Measurements from ENCODE around the gene RPL35A.

DNA sequence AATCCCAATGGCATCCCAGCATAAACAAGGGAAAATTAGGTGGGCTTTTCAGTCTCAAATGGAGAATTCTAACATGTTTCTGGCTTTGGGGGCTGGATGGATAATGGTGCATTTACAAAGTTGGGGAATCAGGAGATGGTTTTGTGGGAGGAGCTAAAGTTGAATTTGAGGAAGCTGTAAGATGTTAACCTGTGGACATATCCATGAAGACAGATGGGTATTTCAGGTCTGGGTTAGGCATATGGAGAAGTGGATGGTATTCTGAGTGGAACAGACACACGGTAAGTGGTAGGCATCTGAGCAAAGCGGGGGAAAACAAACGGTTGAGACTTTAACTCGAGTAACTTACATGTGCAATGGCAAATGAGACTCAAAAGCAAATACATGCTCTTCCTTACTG, 8.4 kb downstream of the RPL35A start:
- TF ChIP-seq, protein P1, sequence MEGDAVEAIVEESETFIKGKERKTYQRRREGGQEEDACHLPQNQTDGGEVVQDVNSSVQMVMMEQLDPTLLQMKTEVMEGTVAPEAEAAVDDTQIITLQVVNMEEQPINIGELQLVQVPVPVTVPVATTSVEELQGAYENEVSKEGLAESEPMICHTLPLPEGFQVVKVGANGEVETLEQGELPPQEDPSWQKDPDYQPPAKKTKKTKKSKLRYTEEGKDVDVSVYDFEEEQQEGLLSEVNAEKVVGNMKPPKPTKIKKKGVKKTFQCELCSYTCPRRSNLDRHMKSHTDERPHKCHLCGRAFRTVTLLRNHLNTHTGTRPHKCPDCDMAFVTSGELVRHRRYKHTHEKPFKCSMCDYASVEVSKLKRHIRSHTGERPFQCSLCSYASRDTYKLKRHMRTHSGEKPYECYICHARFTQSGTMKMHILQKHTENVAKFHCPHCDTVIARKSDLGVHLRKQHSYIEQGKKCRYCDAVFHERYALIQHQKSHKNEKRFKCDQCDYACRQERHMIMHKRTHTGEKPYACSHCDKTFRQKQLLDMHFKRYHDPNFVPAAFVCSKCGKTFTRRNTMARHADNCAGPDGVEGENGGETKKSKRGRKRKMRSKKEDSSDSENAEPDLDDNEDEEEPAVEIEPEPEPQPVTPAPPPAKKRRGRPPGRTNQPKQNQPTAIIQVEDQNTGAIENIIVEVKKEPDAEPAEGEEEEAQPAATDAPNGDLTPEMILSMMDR (IDR thresholded peaks at IDR 0.05), result no peak
- TF ChIP-seq POLR2A (IDR thresholded peaks at IDR 0.05), result no peak

Measured in heart left ventricle (tissue), 13 donors.